Hepatocyte (in vitro differentiated cells): ENCODE data around the gene ANKRD34B. TPM values are rescaled to one million over a fixed set of nuclear protein-coding genes. Genes with fewer than 3 reads are reported as not detected.

ENCODE experiments used
- DNase-seq: peaks from one replicate; pipeline ENCODE4 v3.0.0-alpha.2; 2016; ENCODE audit warnings: low spot score
- H2AFZ ChIP-seq: fragments of 200-600 bp; sonication (generic); 2 replicates; pipeline ENCODE4 v1.6.0; 2016; ENCODE audit warnings: antibody characterized with exemption, mild to moderate bottlenecking
- H3K27ac ChIP-seq: fragments of 200-600 bp; sonication (generic); 2 replicates; pipeline ENCODE4 v1.5.1; 2016; ENCODE audit warnings: mild to moderate bottlenecking
- H3K27me3 ChIP-seq: fragments of 200-600 bp; sonication (generic); 2 replicates; pipeline ENCODE4 v1.6.1; 2016
- H3K36me3 ChIP-seq: fragments of 200-600 bp; sonication (generic); replicated peaks from 2 replicates; pipeline ENCODE4 v1.5.1; 2016; ENCODE audit warnings: low read depth; ENCODE audit not compliant: insufficient read depth
- H3K4me1 ChIP-seq: fragments of 200-600 bp; sonication (generic); 2 replicates; pipeline ENCODE4 v1.5.1; 2016; ENCODE audit warnings: mild to moderate bottlenecking, moderate library complexity; ENCODE audit not compliant: insufficient read depth
- H3K4me2 ChIP-seq: fragments of 200-600 bp; sonication (generic); 2 replicates; pipeline ENCODE4 v1.6.0; 2016
- H3K4me3 ChIP-seq: fragments of 200-600 bp; sonication (generic); 2 replicates; pipeline ENCODE4 v1.5.1; 2016; ENCODE audit warnings: mild to moderate bottlenecking
- H3K79me2 ChIP-seq: fragments of 200-600 bp; sonication (generic); 2 replicates; pipeline ENCODE4 v1.6.0; 2017; ENCODE audit warnings: mild to moderate bottlenecking
- H3K9me2 ChIP-seq: fragments of 200-600 bp; sonication (generic); replicated peaks from 2 replicates; pipeline ENCODE4 v1.6.0; 2017; ENCODE audit warnings: mild to moderate bottlenecking; ENCODE audit not compliant: insufficient read depth
- H3K9me3 ChIP-seq: fragments of 200-600 bp; sonication (generic); 2 replicates; pipeline ENCODE4 v1.5.1; 2016; ENCODE audit warnings: low read depth, mild to moderate bottlenecking
- H4K20me1 ChIP-seq: fragments of 200-600 bp; sonication (generic); 2 replicates; pipeline ENCODE4 v1.6.0; 2016; ENCODE audit warnings: mild to moderate bottlenecking; ENCODE audit not compliant: insufficient read depth, poor library complexity, severe bottlenecking
- EZH2 ChIP-seq: fragments of 200-600 bp; sonication (generic); IDR thresholded peaks from 2 replicates; pipeline ENCODE4 v1.6.1; 2016; ENCODE audit warnings: antibody characterized with exemption, mild to moderate bottlenecking, borderline replicate concordance
- EZH2phosphoT487 ChIP-seq: fragments of 200-600 bp; sonication (generic); IDR thresholded peaks from one replicate; pipeline ENCODE4 v1.6.1; 2018; ENCODE audit warnings: antibody characterized with exemption, mild to moderate bottlenecking, low read depth, moderate library complexity; ENCODE audit not compliant: unreplicated experiment, severe bottlenecking
- WGBS: methylation state at CpG from one replicate; pipeline ENCODE4 v1.1.6; 2016; ENCODE audit warnings: low lambda C conversion rate; ENCODE audit errors: missing lambda C conversion rate; 5-methylcytosine and 5-hydroxymethylcytosine counted together
- polyA plus RNA-seq: library from polyadenylated mRNA; unstranded; fragments of >200 nt; fragmentation: Nextera tagmentation; extraction: Ambion mirVana; gene quantifications from 2 replicates; pipeline ENCODE4 v1.2.1, GENCODE V29; 2016
- total RNA-seq: library from RNA; depleted of rRNA; stranded (reverse); fragments of >200 nt; gene quantifications from 2 replicates; pipeline ENCODE4 v1.2.3, GENCODE V29; 2014
- TF ChIP-seq, protein P1 (sequence below): fragments of 200-600 bp; sonication (generic); IDR thresholded peaks from 2 replicates; pipeline ENCODE4 v1.5.1; 2016; ENCODE audit warnings: antibody characterized with exemption, mild to moderate bottlenecking; ENCODE audit not compliant: poor library complexity

The ANKRD34B gene
- total and polyA plus RNA-seq, 2 experiments from 2014 or later: not detected

DNA sequence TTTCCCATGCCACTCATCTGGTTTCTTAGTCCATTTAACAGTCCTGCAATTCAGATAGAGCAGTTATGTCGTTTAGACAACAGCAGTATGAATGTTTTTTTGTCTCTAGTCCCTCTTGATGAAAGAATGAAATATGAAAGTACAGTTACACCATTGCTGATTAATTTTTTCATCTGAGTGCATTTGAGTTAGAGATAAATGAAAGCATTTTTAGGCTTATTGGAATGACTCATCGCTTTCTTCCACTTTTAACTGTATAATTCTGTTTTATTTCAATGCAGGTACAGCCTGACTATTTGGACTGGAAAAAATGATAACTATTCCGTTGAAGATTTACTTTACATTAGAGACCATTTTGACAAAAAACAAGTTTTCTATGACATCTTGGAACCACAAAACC is 28.7 kb downstream of the ANKRD34B start:
- no peaks in the 10 kb centered on the region for H4K20me1 ChIP-seq
- 69% methylated on average over 3 of the region's 3 CpGs for WGBS

DNA sequence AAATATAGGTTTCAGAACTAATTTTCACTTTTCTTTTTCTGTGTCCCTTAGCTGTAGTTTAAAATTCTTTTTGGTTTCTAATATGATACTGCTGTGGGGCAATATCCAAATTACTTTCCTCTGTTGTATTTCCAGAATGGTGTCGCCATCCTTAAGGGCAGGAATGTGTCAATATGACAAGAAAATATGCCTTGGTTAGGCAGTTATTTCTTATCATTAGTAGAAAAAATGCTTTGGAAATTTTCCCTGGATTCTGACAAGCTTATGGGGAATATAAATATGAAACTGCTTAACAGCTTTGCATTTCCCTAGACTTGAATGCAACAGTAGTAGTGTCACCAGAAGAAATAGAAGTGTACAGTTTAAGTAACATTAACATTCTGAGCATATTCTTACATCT is 29.4 kb downstream of the ANKRD34B start:
- TF ChIP-seq, protein P1, sequence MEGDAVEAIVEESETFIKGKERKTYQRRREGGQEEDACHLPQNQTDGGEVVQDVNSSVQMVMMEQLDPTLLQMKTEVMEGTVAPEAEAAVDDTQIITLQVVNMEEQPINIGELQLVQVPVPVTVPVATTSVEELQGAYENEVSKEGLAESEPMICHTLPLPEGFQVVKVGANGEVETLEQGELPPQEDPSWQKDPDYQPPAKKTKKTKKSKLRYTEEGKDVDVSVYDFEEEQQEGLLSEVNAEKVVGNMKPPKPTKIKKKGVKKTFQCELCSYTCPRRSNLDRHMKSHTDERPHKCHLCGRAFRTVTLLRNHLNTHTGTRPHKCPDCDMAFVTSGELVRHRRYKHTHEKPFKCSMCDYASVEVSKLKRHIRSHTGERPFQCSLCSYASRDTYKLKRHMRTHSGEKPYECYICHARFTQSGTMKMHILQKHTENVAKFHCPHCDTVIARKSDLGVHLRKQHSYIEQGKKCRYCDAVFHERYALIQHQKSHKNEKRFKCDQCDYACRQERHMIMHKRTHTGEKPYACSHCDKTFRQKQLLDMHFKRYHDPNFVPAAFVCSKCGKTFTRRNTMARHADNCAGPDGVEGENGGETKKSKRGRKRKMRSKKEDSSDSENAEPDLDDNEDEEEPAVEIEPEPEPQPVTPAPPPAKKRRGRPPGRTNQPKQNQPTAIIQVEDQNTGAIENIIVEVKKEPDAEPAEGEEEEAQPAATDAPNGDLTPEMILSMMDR: no peak
- no peak for TF ChIP-seq EZH2
- no peak for TF ChIP-seq EZH2phosphoT487
- 74% methylated on average over 1 of the region's 1 CpG for WGBS
- H3K4me3 ChIP-seq: no peak overlapping the region
- no peaks in the 10 kb centered on the region for H3K9me3 ChIP-seq
- H3K27me3 ChIP-seq: no peaks in the 10 kb centered on the region
- H3K4me1 ChIP-seq: no peaks in the 10 kb centered on the region
- no peaks in the 10 kb centered on the region for H3K36me3 ChIP-seq
- no peak overlapping the region for H3K27ac ChIP-seq
- H3K79me2 ChIP-seq: no peaks in the 10 kb centered on the region
- H3K9me2 ChIP-seq: no peaks in the 10 kb centered on the region
- DNase-seq: no peak
- H3K4me2 ChIP-seq: no peak overlapping the region
- no peak overlapping the region for H2AFZ ChIP-seq
- no peaks in the 10 kb centered on the region for H4K20me1 ChIP-seq

More for the DNA sequence above, 28.7 kb downstream of the ANKRD34B start:
- Histone ChIP-seq H2AFZ (no peak overlapping the region), H3K4me3 (no peak overlapping the region), H3K9me3 (no peaks in the 10 kb centered on the region), H3K27me3 (no peaks in the 10 kb centered on the region), H3K36me3 (no peaks in the 10 kb centered on the region), H3K79me2 (no peaks in the 10 kb centered on the region), H3K4me2 (no peak overlapping the region), H3K9me2 (no peaks in the 10 kb centered on the region), H3K27ac (no peak overlapping the region), H3K4me1 (no peaks in the 10 kb centered on the region)
- TF ChIP-seq EZH2phosphoT487: no peak
- no peak for DNase-seq

DNA sequence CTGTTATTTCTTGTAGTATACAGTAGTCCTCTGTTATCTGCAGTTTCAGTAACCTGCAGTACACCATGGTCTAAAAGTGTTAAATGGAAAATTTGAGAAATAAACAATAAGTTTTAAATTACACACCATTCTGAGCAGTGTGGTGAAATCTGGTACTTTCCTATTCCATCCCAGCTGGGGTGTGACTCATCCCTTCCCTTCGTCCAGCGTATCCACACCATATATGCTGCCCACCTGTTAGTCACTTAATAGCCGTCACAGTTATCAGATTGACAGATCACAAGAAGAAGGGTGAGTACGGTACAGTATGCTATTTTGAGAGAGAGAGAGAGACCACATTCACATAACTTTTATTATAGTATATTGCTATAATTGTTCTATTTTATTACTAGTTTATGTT is 53.3 kb downstream of the ANKRD34B start:
- Histone ChIP-seq H3K27ac (no peak overlapping the region), H3K9me3 (no peaks in the 10 kb centered on the region), H3K4me3 (no peak overlapping the region), H4K20me1 (no peaks in the 10 kb centered on the region), H3K36me3 (no peaks in the 10 kb centered on the region), H3K79me2 (no peaks in the 10 kb centered on the region), H3K4me1 (no peaks in the 10 kb centered on the region), H3K27me3 (no peaks in the 10 kb centered on the region), H3K4me2 (no peak overlapping the region), H2AFZ (no peak overlapping the region), H3K9me2 (no peaks in the 10 kb centered on the region)
- DNase-seq: peak; percentile 7
- WGBS: 80% methylated on average over 4 of the region's 4 CpGs
- TF ChIP-seq, protein P1: no peak

DNA sequence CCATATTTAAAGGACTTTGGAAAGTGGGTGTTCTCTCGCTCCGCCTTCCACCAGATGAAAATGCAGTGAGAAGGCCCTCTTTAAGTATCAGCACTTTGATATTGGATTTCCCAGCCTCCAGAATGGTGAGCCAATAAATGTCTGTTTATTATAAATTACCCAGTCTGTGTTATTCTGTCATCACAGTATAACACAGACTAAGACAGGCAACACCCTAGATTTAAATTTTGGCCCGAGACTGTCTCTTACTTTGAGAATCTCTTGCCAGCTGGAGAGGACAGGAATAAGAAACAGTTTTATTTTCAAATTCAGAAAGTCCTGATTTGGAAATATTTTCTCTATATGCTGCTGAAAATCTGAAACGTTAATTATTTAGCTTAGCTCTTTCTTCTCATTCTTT is 60.7 kb downstream of the ANKRD34B start:
- no peaks in the 10 kb centered on the region for H3K36me3 ChIP-seq
- TF ChIP-seq EZH2: no peak
- TF ChIP-seq EZH2phosphoT487: no peak
- TF ChIP-seq, protein P1: no peak
- H2AFZ ChIP-seq: no peak overlapping the region
- no peaks in the 10 kb centered on the region for H3K9me3 ChIP-seq
- H3K4me2 ChIP-seq: no peak overlapping the region
- no peak overlapping the region for H3K27ac ChIP-seq
- WGBS: 94% methylated on average over 4 of the region's 4 CpGs
- H3K9me2 ChIP-seq: no peaks in the 10 kb centered on the region
- H3K4me1 ChIP-seq: no peaks in the 10 kb centered on the region
- H3K27me3 ChIP-seq: no peaks in the 10 kb centered on the region
- no peak overlapping the region for H3K4me3 ChIP-seq
- H3K79me2 ChIP-seq: no peaks in the 10 kb centered on the region
- DNase-seq: no peak
- H4K20me1 ChIP-seq: no peaks in the 10 kb centered on the region
